ENCODE data around the gene TMCO2.

DNA sequence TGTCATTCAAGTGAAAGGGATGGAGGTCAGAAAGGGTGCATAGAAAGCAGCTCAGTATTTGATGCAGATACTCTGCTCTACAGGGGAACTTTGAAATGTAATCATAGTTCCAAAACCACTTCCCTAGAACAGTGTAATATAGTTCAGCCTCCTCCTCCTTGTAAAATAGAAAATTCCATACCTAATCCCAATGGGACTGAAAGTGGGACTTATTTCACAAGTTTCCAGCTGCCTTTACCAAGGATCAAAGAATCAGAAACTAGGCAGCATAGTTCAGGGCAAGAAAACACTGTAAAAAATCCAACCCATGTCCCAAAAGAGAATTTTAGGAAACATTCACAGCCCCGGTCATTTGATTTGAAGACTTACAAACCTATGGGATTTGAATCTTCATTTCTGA, 8.1 kb upstream of the TMCO2 start:
- no peak for TF ChIP-seq CTCF (IDR thresholded peaks at IDR 0.05; ENCODE audit: borderline replicate concordance, extremely low read depth, low read length, poor library complexity, severe bottlenecking)
- TF ChIP-seq EZH2 (IDR thresholded peaks at IDR 0.05; ENCODE audit: borderline replicate concordance, low read depth, low read length, severe bottlenecking), result no peak
